DMS153 (cell line): Measurements from ENCODE around the gene LRRN2.
A peak's percentile ranks its signal among the peaks of the same experiment; 100 is the strongest.
"Not testable (repeated sequence)": the region's sequence is repeated elsewhere in the genome, so short reads cannot be mapped to it uniquely, and the experiment has no call there.

ENCODE experiments used
- DNase-seq: peaks from one replicate; lab custom pipeline; 2025; lab: John Stamatoyannopoulos, UW

LRRN2 gene

DNA sequence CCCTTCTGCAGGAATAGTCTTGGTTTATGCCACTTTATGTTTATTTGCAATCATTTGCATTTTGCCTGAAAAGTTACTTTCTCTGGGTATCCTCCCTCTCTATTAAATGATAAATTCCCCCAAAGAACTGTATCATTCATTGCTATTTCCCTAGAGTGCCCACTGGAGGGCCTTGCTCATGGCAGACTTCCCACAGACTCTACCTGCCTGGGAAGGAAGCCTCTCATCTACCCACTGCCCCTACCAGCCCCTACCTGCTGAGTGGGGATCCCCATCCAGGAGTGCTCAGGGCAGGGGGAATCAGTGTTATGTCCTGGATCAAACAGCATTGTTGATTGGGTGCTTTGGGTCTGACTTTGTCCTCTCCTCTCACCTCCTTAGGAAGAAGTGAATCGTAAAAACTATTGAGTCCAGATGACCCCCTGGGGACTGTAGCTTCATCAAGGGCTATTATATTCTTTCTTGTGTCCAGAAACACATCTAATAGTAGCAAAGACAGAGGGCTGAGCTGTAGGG lies 6.8 kb upstream of the LRRN2 start:
- DNase-seq = no peak

- DNase-seq = not testable (repeated sequence)
Measured at GRCh38 chr1:204691328-204691730, 5.8 kb upstream of the LRRN2 start.

GRCh38 chr1:204688776-204689175 lies 3.2 kb upstream of the LRRN2 start:
- no peak for DNase-seq

DNA sequence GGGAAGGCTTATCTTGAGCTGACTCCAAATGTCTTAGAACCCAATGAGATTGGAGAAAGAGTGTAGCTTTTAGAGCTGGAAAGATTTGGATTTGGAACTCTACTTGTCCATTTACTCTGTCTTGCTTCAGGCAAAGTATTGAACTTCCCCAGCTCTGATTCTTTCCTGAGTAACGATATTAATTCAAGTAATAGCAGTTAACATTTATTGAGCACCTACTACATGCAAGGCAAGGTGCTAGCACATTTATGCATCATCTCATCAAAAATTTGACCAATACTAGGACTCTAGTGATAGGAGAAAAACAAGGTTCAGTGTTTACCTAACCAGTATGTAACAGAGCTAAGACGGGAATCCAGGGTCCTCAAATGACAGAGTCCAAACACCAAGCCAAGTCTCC lies 2.5 kb upstream of the LRRN2 start:
- no peak for DNase-seq

GRCh38 chr1:204684571-204685235 lies 835 bp downstream of the LRRN2 start:
- DNase-seq = peak; percentile 27

DNA sequence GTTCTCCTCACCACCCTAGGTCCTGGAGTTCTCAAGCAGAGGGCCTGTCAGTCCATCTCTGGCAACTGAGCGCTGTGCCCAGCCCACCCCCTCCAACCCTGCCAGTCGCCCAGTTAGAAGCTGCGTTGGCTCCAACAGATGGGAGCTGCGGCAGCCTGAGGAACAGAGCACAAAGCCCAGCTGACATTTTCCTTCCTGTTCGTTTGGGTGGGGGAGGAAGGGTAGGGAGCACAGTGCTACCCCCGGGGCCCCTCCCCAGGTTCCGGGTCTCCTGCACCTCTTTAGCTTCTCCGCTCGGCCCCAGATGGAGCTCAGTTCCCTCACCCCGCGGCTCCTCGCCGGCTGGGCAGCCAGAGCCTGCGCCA lies 1.4 kb downstream of the LRRN2 start:
- no peak for DNase-seq

DNA sequence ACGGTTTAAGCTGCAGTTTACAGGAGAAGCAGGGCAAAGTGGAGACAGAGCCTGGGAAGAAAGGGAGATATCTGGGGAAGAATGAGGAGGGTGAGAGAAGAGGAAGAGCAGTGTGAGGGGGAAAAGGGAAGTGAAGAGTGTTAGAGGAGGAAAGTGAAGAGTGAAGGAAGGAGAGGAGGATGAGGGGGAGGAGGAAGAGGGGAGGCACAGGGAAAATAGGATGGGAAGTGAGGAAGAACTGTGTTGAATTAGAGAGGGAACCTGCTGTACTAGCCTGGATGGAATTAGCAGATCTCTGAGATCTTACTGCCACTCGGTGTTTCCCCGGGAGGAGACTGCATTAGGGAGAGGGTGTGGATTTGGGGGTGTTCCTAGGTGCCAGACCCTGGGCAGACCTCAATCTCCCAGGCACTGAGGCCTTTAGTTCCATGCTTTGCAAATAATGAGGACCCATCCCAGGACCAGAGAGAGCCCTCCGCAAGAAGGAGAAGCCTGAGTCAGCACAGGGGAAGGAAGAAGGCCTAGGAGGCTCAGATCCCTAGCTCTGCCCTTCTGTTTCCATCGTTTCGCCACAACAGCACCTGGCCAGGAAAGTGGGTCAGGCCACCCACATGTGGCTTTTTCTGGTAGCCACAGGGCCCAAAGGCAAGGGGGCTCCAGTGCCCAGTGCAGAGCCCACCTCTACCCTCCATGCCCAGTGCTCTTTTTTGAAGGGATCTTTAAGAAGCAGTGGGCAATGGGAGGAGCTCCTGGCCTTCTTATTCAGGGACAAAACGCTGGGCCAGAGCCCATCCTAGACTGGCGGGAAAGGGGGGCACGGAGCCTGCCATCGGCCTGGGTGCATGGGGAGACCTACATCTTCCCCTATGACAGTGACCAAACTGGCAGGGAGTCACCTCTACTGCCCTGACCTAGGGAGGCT lies 2.0 kb downstream of the LRRN2 start:
- DNase-seq = no peak

GRCh38 chr1:204680461-204680860 lies 5.1 kb downstream of the LRRN2 start:
- DNase-seq = no peak

GRCh38 chr1:204680051-204680450 lies 5.5 kb downstream of the LRRN2 start:
- DNase-seq = no peak

DNA sequence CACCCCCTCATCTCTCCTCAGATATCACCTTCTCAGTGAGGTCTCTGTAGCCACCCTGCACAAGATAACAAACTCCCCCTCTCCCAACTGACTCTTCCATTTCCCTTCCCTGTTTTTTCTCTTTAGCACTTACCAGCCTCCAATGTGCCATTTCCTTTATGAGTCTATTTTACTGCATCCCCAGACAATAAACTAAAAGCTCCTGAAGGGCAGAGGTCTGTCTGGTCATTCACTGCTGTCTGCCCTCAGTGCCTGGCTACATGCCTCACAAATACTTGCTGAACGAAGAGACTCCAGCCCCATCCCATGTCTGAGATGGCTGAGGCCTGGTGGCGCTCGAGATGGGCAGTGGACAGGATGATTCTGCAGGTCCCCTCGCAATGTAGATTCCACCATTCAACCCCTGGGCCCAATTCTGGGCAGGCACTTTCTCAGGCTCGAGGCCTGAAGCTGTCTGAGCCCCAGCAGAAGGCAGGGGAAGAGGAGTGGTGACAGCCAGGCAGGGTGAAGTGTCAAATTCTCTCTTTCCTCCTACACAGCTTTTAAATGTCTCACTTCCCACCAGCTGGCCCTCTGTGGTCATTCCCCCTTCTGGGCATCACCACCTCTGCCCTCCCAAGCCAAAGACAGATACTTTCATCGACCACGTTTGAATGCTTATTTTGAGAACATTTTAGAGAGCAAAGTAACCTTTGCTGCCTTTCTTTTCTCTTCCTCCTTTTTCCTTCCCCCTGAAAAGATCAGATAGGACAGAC lies 6.6 kb downstream of the LRRN2 start:
- DNase-seq = no peak

GRCh38 chr1:204677864-204678263 lies 7.7 kb downstream of the LRRN2 start:
- DNase-seq = no peak

DNA sequence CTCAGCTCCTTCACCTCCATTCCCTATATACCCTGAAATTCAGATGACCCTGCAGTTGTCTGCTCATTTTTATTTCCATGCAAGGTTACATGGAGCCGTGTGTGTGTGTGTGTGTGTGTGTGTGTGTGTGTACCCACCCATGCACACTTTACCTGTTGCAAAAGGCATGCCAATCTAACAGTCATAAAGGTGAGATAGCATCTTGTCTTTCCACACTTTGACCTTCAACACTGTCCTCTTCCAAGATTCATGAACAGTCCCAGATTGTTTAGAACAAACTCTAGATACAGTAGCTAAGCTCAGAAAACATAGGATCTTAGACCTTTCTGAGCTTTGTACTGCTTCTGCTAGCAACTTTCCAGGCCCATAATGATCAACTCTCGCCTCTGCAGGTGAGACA lies 9.5 kb downstream of the LRRN2 start:
- no peak for DNase-seq

DNA sequence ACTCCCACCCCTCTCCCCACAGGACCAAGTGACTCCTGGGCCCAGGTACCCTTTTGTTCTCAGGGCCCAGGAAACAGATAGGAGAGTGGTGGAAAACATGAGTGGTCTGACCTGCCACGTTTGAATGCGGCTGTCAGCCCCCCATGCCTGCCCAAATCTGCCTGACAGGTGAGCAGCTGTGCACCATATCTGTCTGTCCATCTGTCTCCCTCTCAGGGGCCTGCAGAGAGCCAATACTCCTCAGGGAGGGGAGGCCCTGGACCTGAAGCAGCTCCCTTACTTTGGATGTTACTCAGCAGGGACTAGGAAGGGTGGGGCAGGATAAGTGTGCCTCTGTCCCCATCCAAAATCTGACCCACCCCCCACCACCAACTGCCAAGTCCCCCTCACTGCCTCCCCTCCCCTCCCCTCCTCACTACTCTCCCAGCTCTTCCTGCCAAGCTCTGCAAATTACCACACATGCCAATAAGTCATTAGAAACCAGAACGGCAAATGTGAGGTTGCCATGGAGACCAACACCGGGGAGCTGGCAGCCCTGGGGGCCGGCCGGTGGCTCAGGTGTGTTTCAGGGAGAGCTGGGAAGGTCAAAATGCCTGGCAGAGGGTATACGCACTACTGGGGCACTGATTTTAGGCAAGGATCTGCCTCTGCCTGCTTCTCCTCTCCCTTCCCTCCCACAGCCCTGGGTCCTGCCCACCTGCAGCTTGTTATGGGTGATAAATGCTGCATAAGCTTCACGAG lies 11.5 kb downstream of the LRRN2 start:
- DNase-seq = peak; percentile 66

DNA sequence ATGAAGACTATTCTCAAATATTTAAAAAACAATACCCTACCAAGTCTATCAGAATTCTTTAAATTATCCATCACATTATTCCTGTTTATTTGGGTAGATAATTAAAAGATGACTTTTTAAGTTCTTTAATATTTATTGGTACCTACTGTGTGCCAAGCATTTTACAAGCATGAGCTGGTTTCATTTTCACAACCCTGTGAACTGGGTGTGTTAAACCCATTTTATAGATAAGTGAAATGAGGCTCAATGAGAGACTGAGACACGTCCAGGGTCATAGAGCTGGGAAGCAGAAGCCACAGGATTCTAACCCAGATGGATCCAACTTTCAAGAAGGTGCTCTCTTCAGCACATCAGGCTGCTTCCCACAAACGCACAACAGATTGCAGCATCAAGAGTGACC lies 12.3 kb downstream of the LRRN2 start:
- DNase-seq = no peak

- DNase-seq = no peak
Measured at GRCh38 chr1:204672482-204673121, 12.9 kb downstream of the LRRN2 start.

- no peak for DNase-seq
Measured at GRCh38 chr1:204672069-204672468, 13.5 kb downstream of the LRRN2 start.

GRCh38 chr1:204670152-204670927 lies 15.2 kb downstream of the LRRN2 start:
- DNase-seq = no peak

DNA sequence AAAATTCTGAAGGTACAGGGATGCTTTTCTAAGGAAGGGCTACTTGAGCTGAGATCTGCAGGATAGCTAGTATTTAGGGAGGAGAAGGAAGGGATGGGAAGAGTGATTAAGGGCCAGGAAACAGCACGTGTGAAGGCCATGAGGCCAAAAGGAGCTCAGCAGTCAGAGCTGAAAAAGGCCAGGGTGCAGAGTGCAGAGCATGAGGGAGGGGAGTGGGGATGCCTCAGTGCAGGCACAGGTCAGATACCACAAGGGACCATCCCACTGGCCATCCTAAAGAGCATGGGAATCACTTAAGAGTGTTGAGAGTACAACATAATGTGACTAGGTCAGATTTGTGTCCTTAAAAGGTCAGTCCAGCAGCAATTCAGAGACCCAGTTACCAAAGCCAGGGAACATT lies 16.0 kb downstream of the LRRN2 start:
- DNase-seq = no peak

GRCh38 chr1:204664384-204664651 lies 21.2 kb downstream of the LRRN2 start:
- no peak for DNase-seq

GRCh38 chr1:204663644-204664383 lies 21.7 kb downstream of the LRRN2 start:
- no peak for DNase-seq
